ENCODE data around the gene DESI2.
"Not testable (repeated sequence)": the region's sequence is repeated elsewhere in the genome, so short reads cannot be mapped to it uniquely, and the experiment has no call there.

Gene DESI2

DNA sequence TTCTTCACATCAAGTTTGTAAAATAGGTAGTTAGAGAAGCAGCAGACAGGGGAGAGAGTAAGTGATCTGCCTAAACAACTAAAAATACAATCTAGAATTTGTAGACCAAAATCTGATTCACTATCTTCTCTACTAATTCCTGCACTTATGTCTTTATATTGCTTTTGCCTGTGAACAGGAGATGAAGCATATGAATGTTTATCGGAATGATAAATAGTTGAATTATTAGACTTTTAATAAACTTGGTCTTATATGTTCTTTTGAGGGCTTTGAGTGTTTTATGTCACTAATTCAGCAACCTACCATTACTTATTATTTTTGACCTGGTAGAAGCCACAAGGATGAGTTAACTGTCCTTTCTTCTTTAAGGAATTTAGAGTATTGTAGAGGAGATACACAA is 2.3 kb downstream of the DESI2 start:
- DNase-seq, result no peak

DNA sequence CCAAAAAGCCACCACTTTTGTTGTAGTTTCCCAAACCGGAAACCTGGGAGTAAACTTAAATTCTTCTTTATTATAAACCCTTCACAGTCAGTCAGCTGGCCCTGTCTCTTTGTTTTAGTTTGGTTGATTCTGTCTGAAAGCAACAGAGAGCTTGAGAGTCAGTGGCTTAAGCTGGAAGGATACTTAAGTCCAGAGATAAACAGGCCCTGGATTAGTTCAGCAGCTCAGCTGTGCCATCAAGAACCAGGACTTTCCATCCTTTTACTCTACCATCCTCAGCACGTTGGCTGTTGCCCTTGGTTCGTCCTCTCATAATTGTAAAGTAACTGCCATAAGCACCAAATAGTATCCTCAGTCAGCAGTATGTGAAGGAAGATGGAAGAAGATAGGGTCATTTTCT is 4.5 kb downstream of the DESI2 start:
- no peak for DNase-seq

DNA sequence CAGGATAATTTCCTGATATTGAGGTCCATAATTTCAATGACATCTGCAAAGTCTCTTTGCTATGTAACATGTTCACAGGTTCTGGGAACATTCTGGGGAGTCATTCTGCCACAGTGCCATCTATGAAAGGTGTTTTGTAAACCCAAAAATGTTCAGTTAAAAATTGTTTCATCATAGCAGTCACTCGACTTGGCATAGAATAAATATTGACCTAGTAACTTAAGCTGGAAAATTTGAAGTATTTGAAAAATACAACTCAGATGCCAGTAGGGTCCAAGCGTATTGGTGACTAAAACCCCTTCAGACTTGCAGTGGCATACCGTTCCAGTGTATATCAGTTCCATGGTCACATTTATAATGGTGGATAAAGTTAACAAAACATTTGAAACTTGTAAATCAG is 6.8 kb downstream of the DESI2 start:
- DNase-seq, result no peak

- no peak for DNase-seq
Observed at GRCh38 chr1:244660595-244660994, 7.7 kb downstream of the DESI2 start.

- DNase-seq, result not testable (repeated sequence)
Observed at GRCh38 chr1:244661569-244662312, 8.8 kb downstream of the DESI2 start.

GRCh38 chr1:244662599-244662998 is 9.7 kb downstream of the DESI2 start:
- no peak for DNase-seq

DNA sequence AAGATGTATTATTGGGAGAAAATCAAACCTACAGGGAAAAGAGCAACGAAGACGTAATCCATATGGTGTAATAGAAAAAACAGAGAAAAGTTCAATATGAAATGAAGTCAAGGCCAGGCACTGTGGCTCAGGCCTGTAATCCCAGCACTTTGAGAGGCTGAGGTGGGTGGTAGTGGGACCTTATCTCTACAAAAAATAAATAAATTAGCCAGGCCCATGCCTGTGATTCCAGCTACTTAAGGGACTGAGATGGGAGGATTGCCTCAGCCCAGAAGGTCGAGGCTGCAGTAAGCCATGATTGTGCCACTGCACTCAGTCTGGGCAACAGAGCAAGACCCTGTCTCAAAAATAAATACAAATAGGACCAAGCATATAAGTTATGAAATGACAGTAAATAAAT is 11.4 kb downstream of the DESI2 start:
- DNase-seq, result no peak

- no peak for DNase-seq
Observed at GRCh38 chr1:244665771-244666217, 12.9 kb downstream of the DESI2 start.

DNA sequence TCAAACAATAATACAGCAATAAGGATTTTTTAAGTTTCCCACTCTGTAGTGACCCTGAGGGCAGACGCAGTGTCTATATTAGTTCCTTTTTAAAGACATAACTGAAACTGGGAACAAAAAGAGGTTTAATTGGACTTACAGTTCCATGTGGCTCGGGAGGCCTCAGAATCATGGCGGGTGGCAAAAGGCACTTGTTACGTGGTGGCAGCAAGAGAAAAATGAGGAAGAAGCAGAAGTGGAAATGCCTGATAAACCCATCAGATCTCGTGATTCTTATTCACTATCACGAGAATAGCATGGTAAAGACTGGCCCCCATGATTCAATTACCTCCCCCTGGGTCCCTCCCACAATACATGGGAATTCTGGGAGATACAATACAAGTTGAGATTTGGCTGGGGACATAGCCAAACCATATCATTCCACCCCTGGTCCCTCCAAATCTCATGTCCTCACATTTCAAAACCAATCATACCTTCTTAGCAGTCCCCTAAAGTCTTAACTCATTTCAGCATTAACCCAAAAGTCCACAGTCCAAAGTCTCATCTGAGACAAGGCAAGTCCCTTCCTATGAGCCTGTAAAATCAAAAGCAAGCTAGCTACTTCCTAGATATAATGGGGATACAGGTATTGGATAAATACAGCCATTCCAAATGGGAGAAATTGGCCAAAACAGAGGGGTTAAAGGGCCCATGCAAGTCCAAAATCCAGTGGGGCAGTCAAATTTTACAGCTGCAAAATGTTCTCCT is 13.9 kb downstream of the DESI2 start:
- DNase-seq, result not testable (repeated sequence)

DNA sequence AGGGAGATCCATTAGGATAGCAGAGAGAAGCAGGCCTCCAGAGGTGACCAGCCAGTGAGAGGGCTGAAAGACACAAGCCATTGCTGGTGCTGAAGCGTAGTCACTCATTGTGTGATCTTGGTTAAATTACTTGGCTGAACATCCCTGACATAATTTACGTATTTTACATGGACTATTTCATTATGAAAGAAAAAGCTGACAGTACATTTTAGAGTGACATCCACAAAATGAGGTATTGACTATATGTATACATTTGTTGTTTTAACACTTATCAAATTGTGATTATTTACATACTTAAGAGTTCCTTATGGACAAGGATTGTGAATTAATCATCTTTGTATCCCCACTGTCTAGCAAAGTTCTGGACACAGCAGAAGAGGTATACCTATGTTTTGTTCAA is 14.9 kb downstream of the DESI2 start:
- no peak for DNase-seq

GRCh38 chr1:244672946-244673682 is 20.2 kb downstream of the DESI2 start:
- no peak for DNase-seq

- no peak for DNase-seq
Observed at GRCh38 chr1:244674446-244674845, 21.5 kb downstream of the DESI2 start.

- DNase-seq, result no peak
Observed at GRCh38 chr1:244675167-244675566, 22.2 kb downstream of the DESI2 start.

GRCh38 chr1:244678697-244679096 is 25.8 kb downstream of the DESI2 start:
- no peak for DNase-seq

DNA sequence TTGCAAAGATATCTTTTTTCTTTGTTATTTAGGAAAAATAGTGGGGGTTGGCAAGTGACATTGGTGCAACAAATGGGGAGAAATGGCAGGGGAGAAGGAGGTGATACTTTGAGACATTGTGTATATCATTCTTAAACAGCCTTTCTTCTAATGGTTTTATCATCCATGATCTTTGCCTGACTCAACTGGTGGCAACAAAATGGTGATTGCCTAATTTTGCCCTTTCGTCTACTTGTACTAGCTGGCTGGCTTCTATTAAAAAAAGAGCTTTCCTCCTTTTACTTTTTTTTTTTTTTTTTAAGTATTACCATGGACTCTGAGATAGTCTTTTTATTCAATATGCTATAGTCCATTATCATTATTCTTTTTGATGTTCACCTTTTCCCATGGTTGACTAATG is 27.7 kb downstream of the DESI2 start:
- no peak for DNase-seq

DNA sequence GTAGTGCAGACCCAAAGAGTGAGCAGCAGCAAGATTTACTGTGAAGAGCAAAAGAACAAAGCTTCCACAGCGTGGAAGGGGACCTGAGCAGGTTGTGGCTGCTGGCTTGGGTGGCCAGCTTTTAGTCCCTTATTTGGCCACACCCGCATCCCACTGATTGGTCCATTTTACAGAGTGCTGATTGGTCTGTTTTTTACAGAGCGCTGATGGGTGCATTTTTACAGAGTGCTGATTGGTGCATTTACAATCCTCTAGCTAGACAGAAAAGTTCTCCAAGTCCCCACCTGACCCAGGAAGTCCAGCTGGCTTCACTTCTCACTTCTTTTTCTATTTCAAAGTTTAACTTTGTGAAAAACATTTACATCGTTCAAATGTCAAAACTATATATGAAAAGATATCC is 29.2 kb downstream of the DESI2 start:
- not testable (repeated sequence) for DNase-seq

DNA sequence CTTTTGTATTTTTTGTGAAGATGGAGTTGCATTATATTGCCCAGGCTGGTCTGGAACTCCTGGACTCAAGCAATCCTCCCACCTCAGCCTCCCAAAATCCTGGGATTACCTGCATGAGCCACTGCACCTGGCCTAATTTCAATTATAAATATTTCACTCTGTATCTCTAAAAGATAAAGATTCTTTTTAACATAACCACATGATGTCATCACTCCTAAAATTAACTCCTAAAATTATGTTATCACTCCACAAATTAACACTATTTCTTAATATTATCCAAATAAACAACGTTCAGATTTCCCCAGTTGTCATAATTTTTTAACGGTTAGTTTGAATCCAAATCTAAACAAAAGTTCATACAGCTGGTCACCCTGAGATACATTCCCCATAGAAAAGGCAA is 43.0 kb downstream of the DESI2 start:
- DNase-seq, result no peak

GRCh38 chr1:244699741-244700140 is 46.8 kb downstream of the DESI2 start:
- no peak for DNase-seq

- DNase-seq, result no peak
Observed at GRCh38 chr1:244700808-244701207, 47.9 kb downstream of the DESI2 start.

GRCh38 chr1:244702620-244703019 is 49.7 kb downstream of the DESI2 start:
- no peak for DNase-seq

- DNase-seq, result no peak
Observed at GRCh38 chr1:244704107-244704506, 51.2 kb downstream of the DESI2 start.

DNA sequence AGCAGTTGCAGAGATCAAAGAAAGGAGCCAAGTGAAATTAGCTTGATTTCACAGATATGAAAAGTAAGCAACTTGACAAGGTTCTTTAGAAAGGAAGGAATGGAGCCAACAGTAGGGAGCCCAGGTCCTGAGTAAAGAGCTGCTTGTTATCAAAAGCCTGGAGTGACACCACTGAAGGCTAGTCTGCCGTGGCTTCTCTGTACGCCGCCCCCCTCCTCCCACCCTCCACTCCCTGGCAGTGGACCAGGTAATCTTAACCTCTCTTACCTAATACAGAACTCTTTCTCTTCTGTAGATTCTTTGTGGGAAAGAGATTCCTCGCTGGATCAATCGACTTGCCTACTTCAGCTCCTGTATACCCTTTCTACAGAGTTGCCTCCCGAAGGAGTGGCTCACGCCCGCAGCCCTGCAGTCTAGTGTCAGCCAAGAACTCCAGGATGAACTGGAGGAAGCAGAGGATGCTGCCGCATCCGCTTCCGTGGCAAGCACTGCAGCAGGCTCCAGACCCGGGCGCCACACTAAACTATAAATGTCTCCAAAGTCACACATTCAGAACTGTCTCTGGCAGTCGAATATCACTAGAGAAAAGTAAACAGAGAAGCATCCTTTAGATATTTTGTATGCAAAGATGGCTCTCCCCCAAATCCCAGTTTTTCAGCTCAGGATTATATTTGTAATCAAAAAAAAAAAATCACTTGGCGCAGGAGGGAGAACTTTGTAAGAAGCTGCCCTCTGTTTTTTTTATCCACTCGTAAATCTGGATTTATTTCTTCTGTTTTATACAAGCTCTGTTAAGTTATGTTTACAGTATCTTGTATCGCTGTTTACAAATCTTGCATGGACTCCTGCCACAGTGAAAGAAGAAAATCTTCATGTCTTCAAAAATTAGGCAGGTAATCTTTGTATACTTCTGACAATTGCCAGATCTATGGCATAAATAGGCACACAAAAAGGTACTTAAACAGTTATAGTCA is 52.6 kb downstream of the DESI2 start:
- no peak for DNase-seq

GRCh38 chr1:244709076-244709475 is 56.1 kb downstream of the DESI2 start:
- DNase-seq, result no peak
